HUDEP-2 (cell line): ENCODE results near the gene FBLN1.

ENCODE experiments used
- DNase-seq, 76 experiments: peaks; one replicate each; lab custom pipeline; 2025; ENCODE audit not compliant: unreplicated experiment in 76 of 76; lab: John Stamatoyannopoulos, UW

Gene FBLN1

GRCh38 chr22:45503816-45504372 is 1.2 kb downstream of the FBLN1 start:
- DNase-seq, result no peak

DNA sequence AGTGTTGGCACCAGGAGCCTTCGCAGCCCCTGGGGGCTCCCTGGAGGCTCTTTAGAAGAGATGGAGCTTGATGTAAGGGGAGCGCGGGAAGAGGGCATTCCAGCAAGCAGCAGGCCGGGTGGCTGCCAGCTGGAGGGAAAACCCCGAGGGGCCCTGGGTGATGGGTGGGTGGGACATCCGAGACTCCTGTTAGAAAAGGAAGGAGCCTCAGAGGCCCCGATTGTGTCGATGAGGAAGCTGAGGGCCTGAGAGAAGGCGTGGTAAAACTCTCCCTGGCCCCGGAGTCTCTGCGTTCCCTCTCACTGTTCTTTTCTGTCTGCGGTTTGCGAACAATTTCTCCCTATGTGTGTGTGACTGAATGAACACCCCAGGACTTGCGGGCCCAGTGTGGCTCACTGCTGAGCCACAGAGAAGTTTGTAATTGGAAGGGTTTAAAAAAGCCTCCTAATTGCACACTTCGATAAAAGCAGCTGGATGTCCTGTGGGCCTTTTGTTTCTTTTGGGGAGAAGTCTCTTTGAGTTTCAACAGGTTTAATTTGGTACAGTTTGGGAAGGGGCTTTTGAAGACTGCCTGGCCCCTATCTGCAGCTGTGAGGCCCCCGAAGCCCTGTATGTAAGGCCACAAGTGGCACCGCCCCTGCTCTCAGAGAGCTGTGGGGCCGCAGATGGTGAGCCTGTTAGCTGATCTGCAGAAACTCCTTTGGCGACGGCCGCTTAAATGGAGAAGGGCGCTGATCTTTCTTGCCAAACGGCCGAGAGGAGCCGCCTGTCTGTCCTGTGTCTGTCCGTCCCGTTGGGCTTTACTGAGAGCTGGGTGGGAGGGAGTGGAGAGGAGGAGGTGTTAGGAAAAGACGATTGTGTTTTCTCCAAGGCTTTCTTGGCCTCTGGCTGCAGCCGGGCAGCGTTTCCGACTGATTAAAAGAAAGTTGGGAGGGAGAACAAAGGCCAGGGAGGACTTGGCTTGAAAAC is 2.0 kb downstream of the FBLN1 start:
- DNase-seq, result no peak

DNA sequence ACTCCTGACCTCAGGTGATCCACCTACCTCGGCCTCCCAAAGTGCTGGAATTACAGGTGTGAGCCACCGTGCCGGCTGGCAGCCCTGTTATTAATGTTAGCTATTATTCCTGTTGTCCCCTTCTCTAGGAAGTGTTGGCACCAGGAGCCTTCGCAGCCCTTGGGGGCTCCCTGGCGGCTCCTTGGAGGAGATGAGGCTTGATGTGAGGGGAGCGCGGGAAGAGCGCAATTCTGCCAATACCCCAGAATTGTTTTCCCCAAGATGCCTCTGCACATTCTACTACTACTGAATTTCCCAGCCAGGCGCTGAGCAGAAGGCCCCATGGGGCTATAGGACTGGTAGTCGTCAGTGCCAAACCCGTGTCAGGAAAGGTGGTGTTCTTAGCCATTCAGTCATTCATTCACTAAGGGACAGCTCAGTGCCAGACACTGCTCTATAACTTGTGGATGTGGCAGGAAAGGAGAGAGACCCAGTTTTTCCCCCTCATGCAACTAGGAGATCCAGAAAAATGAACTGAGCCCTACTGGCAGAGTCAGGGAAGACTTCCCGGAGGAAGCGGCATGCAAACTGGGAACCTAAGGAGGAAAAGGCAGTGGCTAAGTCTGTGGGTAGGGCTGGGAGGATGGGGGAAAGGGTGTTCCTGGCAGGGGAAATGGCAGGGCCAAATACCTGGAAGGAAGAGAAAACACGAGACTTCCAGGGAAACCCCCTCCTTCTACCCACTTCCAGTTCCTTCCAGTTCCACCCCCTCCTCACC is 3.5 kb downstream of the FBLN1 start:
- DNase-seq, result no peak

- DNase-seq, result no peak
These were observed 4.2 kb downstream of the FBLN1 start for GRCh38 chr22:45506816-45507360.

GRCh38 chr22:45507798-45508197 is 5.1 kb downstream of the FBLN1 start:
- DNase-seq, result no peak

GRCh38 chr22:45508814-45509213 is 6.1 kb downstream of the FBLN1 start:
- DNase-seq, result no peak

DNA sequence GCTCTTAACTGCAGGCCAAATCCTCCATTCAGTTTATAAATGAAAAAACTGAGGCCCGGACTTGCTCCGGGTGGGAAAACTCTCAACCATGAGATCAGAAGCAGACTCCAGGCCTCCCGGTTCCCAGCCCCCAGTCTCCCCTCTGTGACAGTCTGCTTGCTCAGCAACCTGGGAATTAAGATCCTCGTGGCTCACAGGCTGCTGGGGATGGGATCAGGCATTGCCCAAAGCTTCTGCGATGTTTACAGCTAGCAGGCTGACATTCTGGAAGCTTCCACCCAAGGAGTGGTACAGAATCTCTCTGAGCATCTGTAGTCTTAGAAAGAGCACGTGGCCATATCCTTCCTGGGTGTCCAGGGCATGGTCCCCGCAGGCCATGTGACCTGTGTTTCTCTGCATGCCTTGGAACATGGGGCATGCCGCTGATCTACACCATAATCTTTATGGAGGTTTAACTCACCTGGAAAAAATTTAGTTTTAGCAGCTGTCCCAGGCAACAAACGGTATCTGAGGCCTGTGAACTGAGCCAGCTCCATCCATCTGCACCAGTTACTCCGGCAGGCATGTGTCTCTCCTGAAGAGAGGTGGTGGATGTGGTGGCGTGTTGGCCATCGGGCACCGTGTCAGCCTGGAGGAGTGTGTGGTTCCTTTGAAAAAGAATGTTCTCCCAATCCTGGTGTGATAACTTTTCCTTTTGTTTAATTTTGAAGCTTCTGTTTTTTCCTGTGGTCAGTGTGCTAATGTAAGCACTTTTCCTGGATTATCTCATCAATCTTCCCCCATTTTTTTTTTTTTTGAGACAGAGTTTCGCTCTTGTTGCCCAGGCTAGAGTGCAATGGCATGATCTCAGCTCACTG is 7.9 kb downstream of the FBLN1 start:
- no peak for DNase-seq

DNA sequence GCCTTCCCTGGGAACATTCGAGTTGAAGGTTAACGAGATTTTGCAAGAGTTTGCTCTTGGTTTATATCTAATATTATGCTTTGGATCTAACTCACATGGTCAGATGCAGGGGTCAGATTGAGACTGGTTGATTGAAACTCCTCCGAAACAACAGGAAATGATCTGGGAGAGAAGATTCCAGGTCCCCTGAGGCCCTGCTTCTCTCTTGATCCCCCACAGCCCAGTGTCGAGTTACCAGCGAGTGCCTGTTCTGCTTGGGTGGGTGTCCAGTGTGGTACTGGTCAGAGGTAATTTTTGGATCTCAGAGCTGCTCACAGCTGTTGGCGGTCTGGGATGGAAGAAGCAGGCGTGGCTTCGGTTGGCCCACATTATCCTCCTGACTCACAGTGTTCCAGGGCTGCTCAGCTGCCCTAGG is 9.2 kb downstream of the FBLN1 start:
- DNase-seq, result no peak

GRCh38 chr22:45512363-45512762 is 9.7 kb downstream of the FBLN1 start:
- no peak for DNase-seq

- DNase-seq, result no peak
These were observed 13.0 kb downstream of the FBLN1 start for GRCh38 chr22:45515676-45516075.

DNA sequence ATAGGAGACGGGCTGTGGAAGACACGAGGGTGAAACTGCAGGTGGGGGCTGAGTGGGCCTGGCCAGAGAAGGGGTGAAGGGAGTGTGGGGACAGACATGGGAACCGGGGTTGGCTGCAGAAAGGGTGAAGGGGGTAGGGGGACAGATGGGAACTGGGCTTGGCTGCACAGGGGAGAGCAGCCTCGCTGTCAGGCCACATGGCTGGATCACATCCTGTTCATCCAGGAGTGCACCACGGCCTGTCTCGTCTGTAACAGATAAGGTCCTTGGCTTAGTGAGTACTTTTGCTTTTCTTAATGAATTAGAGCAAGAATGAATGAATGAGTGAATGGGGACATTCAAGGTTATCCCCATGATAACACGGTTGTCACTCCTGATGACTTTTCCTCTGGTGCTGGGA is 13.5 kb downstream of the FBLN1 start:
- DNase-seq, result no peak

- no peak for DNase-seq
These were observed 14.4 kb downstream of the FBLN1 start for GRCh38 chr22:45516923-45517675.

DNA sequence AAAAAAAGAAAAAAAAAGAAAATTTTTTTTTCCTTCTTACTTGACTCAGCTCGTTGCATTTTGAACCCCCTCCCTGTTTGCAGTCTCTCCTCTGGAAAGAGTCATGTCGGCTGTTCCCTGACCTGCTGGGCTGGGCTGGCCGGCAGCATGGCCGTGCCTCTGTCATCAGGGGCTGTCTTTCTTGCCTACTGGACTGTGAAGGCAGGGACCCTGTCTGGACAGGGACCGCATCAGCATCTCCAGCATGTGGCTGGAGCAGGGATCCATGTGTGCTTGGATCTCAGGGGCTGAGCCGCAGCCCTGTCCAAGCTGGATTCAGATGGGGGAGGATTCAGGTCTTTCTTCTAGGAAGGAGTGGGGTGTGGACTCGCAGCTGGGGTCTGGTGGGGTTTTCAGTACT is 15.5 kb downstream of the FBLN1 start:
- no peak for DNase-seq

GRCh38 chr22:45518580-45518991 is 15.9 kb downstream of the FBLN1 start:
- no peak for DNase-seq

DNA sequence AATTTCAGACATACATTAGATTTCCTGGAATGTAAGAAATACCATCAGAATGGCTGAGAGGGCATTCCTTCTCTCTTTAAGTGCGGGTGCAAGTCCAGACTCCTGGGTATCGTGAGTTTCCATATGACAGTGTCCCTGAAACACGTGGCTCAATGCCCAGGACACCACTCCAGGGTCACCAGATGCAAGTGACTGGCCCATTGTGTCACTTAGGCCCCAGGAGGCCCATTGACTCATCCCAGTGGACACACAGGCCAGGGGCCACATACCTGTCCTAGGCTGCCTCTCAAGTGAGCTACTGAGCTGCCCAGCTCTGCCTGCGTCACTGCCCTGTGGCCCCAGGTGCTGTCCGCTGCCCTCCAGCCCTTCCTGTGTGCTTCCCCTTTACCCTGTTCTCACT is 18.5 kb downstream of the FBLN1 start:
- DNase-seq, result no peak

- DNase-seq, result peak in 8 of 76 experiments; percentile 11 to 57 (median 16)
These were observed 19.8 kb downstream of the FBLN1 start for GRCh38 chr22:45522462-45522861.

- no peak for DNase-seq
These were observed 21.5 kb downstream of the FBLN1 start for GRCh38 chr22:45524157-45524556.

GRCh38 chr22:45524966-45525365 is 22.3 kb downstream of the FBLN1 start:
- no peak for DNase-seq

- DNase-seq, result no peak
These were observed 22.8 kb downstream of the FBLN1 start for GRCh38 chr22:45525480-45525879.

- no peak for DNase-seq
These were observed 23.6 kb downstream of the FBLN1 start for GRCh38 chr22:45526281-45526680.
